Activated CD4-positive, alpha-beta T cell treated with anti-CD3 and anti-CD28 coated beads for 36 hours (primary cell): ENCODE measurements around the gene RAB3A. TPM values are rescaled to one million over a fixed set of nuclear protein-coding genes. Genes with fewer than 3 reads are reported as not detected.

Experiments
- ATAC-seq: fragments of 200-7000 bp; cut with Tn5 transposase; one replicate; pipeline ENCODE4 v1.10.0; 2021; ENCODE audit warnings: mild to moderate bottlenecking, moderate library complexity
- CTCF ChIA-PET: fragments of 350-600 bp; sonication (Branson Sonifier 250); formaldehyde crosslinking; loops from one replicate; lab custom pipeline; 2021; ENCODE audit warnings: antibody characterized with exemption; lab: Charles Lee
- POLR2A ChIA-PET: fragments of 350-600 bp; sonication (Branson Sonifier 250); formaldehyde crosslinking; loops from one replicate; lab custom pipeline; 2021; ENCODE audit warnings: antibody characterized with exemption, inconsistent platforms; lab: Charles Lee
- DNase-seq: peaks from one replicate; pipeline ENCODE4 v3.0.0-alpha.2; 2020
- H3K27ac Mint-ChIP-seq: one replicate; pipeline ENCODE4 v1.8.0; 2021; ENCODE audit warnings: mixed read lengths
- H3K27me3 Mint-ChIP-seq: one replicate; pipeline ENCODE4 v1.8.0; 2021; ENCODE audit warnings: mixed read lengths
- H3K36me3 Mint-ChIP-seq: one replicate; pipeline ENCODE4 v1.8.0; 2021; ENCODE audit warnings: low read depth, mixed read lengths
- H3K4me1 Mint-ChIP-seq: one replicate; pipeline ENCODE4 v1.8.0; 2021; ENCODE audit warnings: mixed read lengths
- H3K4me3 Mint-ChIP-seq: one replicate; pipeline ENCODE4 v1.8.0; 2021; ENCODE audit warnings: mild to moderate bottlenecking, moderate library complexity, mixed read lengths
- H3K9me3 Mint-ChIP-seq: one replicate; pipeline ENCODE4 v1.8.0; 2021; ENCODE audit warnings: low read depth, mixed read lengths
- intact Hi-C, 2 experiments: fragments of 100-400 bp; cut with DNase I in 1 of 2; cut with micrococcal nuclease in 1 of 2; formaldehyde crosslinking; loops; one replicate each; pipeline versions ENCODE4 v1.14.2 to v1.15.1; 2022 to 2024; cut with DNase I, micrococcal nuclease
- total RNA-seq, 2 experiments: library from RNA; stranded (reverse); gene quantifications; one replicate each; pipeline ENCODE4 v1.2.3, GENCODE V29; 2021

The RAB3A gene
- total RNA-seq, 2 experiments from 2014 or later, result 5.6 to 8.9 TPM

- ATAC-seq, result no peak
- peak; percentile 78 for DNase-seq
- Mint-ChIP-seq H3K4me3 (no peak overlapping the region), H3K36me3 (no peaks in the 10 kb centered on the region), H3K27me3 (no peaks in the 10 kb centered on the region), H3K4me1 (peaks cover 10% of the 10 kb centered on the region), H3K27ac (no peak overlapping the region), H3K9me3 (no peaks in the 10 kb centered on the region)
- intact Hi-C loops, result loop anchor here (1.0 kb wide), 4 partner anchors 16 to 202 kb away; no protein-coding TSS in a partner anchor
- ChIA-PET POLR2A (no interaction called here), CTCF (interaction anchor here (0.6 to 2.8 kb wide), 11 partner anchors 9 to 180 kb away, joined by 3 to 13 read pairs (median 4); no protein-coding TSS in a partner anchor)
These were observed 4.5 kb upstream of the RAB3A start for GRCh38 chr19:18208098-18208951.

GRCh38 chr19:18206018-18206417 is 2.2 kb upstream of the RAB3A start:
- CTCF ChIA-PET, result interaction anchor here (0.6 to 3.1 kb wide), 8 partner anchors 14 to 239 kb away, joined by 3 to 13 read pairs (median 4); partner anchors contain the start of gene MPV17L2

GRCh38 chr19:18205200-18205892 is 1.5 kb upstream of the RAB3A start:
- Mint-ChIP-seq H3K27ac (peak overlapping the region; percentile 47), H3K9me3 (no peaks in the 10 kb centered on the region)
- intact Hi-C loops, result loop anchor here (2.0 kb wide), 3 partner anchors 135 to 213 kb away; partner anchors contain the start of genes PGPEP1 (in 1 of the 2) and SSBP4 (in 1 of the 2)

More at GRCh38 chr19:18206018-18206417, 2.2 kb upstream of the RAB3A start:
- intact Hi-C loops, result no loop called here
- Mint-ChIP-seq H3K27me3 (no peaks in the 10 kb centered on the region), H3K36me3 (peaks cover 4% of the 10 kb centered on the region), H3K4me1 (peaks cover 18% of the 10 kb centered on the region), H3K4me3 (no peak overlapping the region), H3K9me3 (no peaks in the 10 kb centered on the region), H3K27ac (no peak overlapping the region)
- ATAC-seq, result no peak
- no peak for DNase-seq
- POLR2A ChIA-PET, result interaction anchor here (2.5 kb wide), 1 partner anchor 73 kb away, joined by 15 read pairs; no protein-coding TSS in a partner anchor

GRCh38 chr19:18204394-18205199 is 755 bp upstream of the RAB3A start:
- Mint-ChIP-seq H3K4me1 (peaks cover 18% of the 10 kb centered on the region), H3K27ac (peak overlapping the region; percentile 90), H3K4me3 (peak overlapping the region; percentile 96), H3K36me3 (peaks cover 7% of the 10 kb centered on the region), H3K9me3 (no peaks in the 10 kb centered on the region), H3K27me3 (no peaks in the 10 kb centered on the region)
- peak; percentile 3 for ATAC-seq
- CTCF ChIA-PET, result interaction anchor here (0.6 to 3.1 kb wide), 11 partner anchors 12 to 347 kb away, joined by 3 to 13 read pairs (median 4); partner anchors contain the start of gene MPV17L2
- POLR2A ChIA-PET, result interaction anchor here (2.5 to 2.6 kb wide), 2 partner anchors 75 to 77 kb away, joined by 9 to 15 read pairs; partner anchors contain the start of gene JUND
- intact Hi-C loops, result loop anchor here (1.0 to 2.0 kb wide), 19 partner anchors 11 to 715 kb away; partner anchors contain the start of genes COPE (in 1 of the 2), DDX49 (in 1 of the 2), ELL (in 1 of the 2) and IFI30 (in 1 of the 2)
- no peak for DNase-seq

More at GRCh38 chr19:18205200-18205892, 1.5 kb upstream of the RAB3A start:
- H3K4me3 Mint-ChIP-seq, result peak overlapping the region; percentile 96
- peaks cover 18% of the 10 kb centered on the region for H3K4me1 Mint-ChIP-seq
- POLR2A ChIA-PET, result interaction anchor here (2.5 to 2.6 kb wide), 2 partner anchors 74 to 76 kb away, joined by 9 to 15 read pairs; partner anchors contain the start of gene JUND
- CTCF ChIA-PET, result interaction anchor here (0.6 to 3.1 kb wide), 9 partner anchors 13 to 240 kb away, joined by 3 to 13 read pairs (median 5); partner anchors contain the start of gene MPV17L2
- ATAC-seq (no peak), DNase-seq (peak; percentile 81)
- H3K27me3 Mint-ChIP-seq, result no peaks in the 10 kb centered on the region
- H3K36me3 Mint-ChIP-seq, result peaks cover 5% of the 10 kb centered on the region

- intact Hi-C loops, result no loop called here
These were observed 407 bp downstream of the RAB3A start for GRCh38 chr19:18203408-18203862.

GRCh38 chr19:18202778-18203407 is 949 bp downstream of the RAB3A start:
- peaks cover 18% of the 10 kb centered on the region for H3K36me3 Mint-ChIP-seq
- DNase-seq, result peak; percentile 48
- intact Hi-C loops, result no loop called here
- H3K4me1 Mint-ChIP-seq, result peaks cover 18% of the 10 kb centered on the region
- CTCF ChIA-PET, result interaction anchor here (1.0 to 1.2 kb wide), 3 partner anchors 11 to 52 kb away, joined by 3 to 8 read pairs (median 5); partner anchors contain the start of gene MPV17L2
- H3K27ac Mint-ChIP-seq, result peak overlapping the region; percentile 83
- H3K4me3 Mint-ChIP-seq, result peak overlapping the region; percentile 96
- no peak for ATAC-seq
- POLR2A ChIA-PET, result interaction anchor here (2.6 kb wide), 1 partner anchor 79 kb away, joined by 9 read pairs; the partner anchor contains the start of gene JUND
- no peaks in the 10 kb centered on the region for H3K9me3 Mint-ChIP-seq
- no peaks in the 10 kb centered on the region for H3K27me3 Mint-ChIP-seq

More at GRCh38 chr19:18203408-18203862, 407 bp downstream of the RAB3A start:
- Mint-ChIP-seq H3K4me1 (peaks cover 18% of the 10 kb centered on the region), H3K9me3 (no peaks in the 10 kb centered on the region), H3K4me3 (peak overlapping the region; percentile 96), H3K36me3 (peaks cover 14% of the 10 kb centered on the region), H3K27me3 (no peaks in the 10 kb centered on the region), H3K27ac (peak overlapping the region; percentile 83)
- POLR2A ChIA-PET, result interaction anchor here (2.5 to 2.6 kb wide), 2 partner anchors 76 to 78 kb away, joined by 9 to 15 read pairs; partner anchors contain the start of gene JUND
- CTCF ChIA-PET, result interaction anchor here (0.6 to 1.2 kb wide), 4 partner anchors 11 to 935 kb away, joined by 3 to 8 read pairs (median 4); partner anchors contain the start of gene MPV17L2
- peak; percentile 2 for ATAC-seq
- DNase-seq, result peak; percentile 69

GRCh38 chr19:18202397-18202777 is 1.5 kb downstream of the RAB3A start:
- H3K4me3 Mint-ChIP-seq, result peak overlapping the region; percentile 96
- H3K4me1 Mint-ChIP-seq, result peaks cover 18% of the 10 kb centered on the region
- no peak overlapping the region for H3K27ac Mint-ChIP-seq
- ChIA-PET CTCF (interaction anchor here (0.9 to 1.1 kb wide), 3 partner anchors 17 to 52 kb away, joined by 3 to 5 read pairs (median 3); no protein-coding TSS in a partner anchor), POLR2A (no interaction called here)
- intact Hi-C loops, result no loop called here
- H3K27me3 Mint-ChIP-seq, result no peaks in the 10 kb centered on the region
- ATAC-seq, result no peak
- no peak for DNase-seq
- H3K9me3 Mint-ChIP-seq, result no peaks in the 10 kb centered on the region
- H3K36me3 Mint-ChIP-seq, result peaks cover 19% of the 10 kb centered on the region

GRCh38 chr19:18198374-18198773 is 5.5 kb downstream of the RAB3A start:
- POLR2A ChIA-PET, result no interaction called here

GRCh38 chr19:18197941-18198340 is 5.9 kb downstream of the RAB3A start:
- Mint-ChIP-seq H3K27ac (no peak overlapping the region), H3K4me3 (no peak overlapping the region), H3K36me3 (peaks cover 17% of the 10 kb centered on the region), H3K27me3 (no peaks in the 10 kb centered on the region), H3K9me3 (no peaks in the 10 kb centered on the region), H3K4me1 (peaks cover 19% of the 10 kb centered on the region)
- POLR2A ChIA-PET, result no interaction called here
- ATAC-seq (no peak), DNase-seq (no peak)
- CTCF ChIA-PET, result no interaction called here
- intact Hi-C loops, result no loop called here

More at GRCh38 chr19:18198374-18198773, 5.5 kb downstream of the RAB3A start:
- no peak overlapping the region for H3K27ac Mint-ChIP-seq
- no peak overlapping the region for H3K4me3 Mint-ChIP-seq
- DNase-seq (no peak), ATAC-seq (no peak)
- H3K27me3 Mint-ChIP-seq, result no peaks in the 10 kb centered on the region
- peaks cover 19% of the 10 kb centered on the region for H3K36me3 Mint-ChIP-seq
- H3K9me3 Mint-ChIP-seq, result no peaks in the 10 kb centered on the region
- H3K4me1 Mint-ChIP-seq, result peaks cover 22% of the 10 kb centered on the region
- CTCF ChIA-PET, result no interaction called here
- intact Hi-C loops, result no loop called here
